GM12872 (cell line): ENCODE measurements around the gene HLA-E.

Source experiments
- TF ChIP-seq, protein P1 (sequence below): IDR thresholded peaks from 3 replicates; pipeline ENCODE4 v1.5.1; 2011; ENCODE audit warnings: low read depth, mild to moderate bottlenecking, low read length, moderate library complexity; ENCODE audit not compliant: insufficient read depth

Gene HLA-E

DNA sequence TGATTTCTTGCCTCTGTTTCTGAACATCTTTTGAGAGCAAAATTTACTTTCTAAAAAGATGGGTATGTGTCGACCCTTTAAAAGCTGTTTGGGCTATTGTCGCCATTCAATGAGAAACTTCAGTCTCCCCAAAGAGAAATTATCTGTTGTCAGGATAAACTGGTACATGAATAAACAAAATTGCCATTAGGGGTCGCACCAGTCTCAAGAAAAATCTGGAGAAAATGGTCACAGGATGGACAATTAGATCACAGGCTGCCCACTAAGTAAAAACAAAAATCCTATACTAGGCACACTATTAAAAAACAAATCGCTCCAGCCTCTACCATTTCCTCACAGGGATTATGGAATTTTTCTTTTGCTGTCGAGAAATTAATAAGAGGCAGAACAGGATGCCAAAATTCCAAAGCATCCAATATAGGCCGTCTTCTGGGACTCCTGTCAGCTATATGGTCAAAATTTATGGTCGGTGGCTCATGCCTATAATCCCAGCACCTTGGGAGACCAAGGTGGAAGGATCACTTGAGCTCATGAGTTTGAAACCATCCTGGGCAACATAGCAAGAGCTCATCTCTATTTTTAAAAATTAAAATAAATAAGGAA is 5.5 kb upstream of the HLA-E start:
- TF ChIP-seq, protein P1, sequence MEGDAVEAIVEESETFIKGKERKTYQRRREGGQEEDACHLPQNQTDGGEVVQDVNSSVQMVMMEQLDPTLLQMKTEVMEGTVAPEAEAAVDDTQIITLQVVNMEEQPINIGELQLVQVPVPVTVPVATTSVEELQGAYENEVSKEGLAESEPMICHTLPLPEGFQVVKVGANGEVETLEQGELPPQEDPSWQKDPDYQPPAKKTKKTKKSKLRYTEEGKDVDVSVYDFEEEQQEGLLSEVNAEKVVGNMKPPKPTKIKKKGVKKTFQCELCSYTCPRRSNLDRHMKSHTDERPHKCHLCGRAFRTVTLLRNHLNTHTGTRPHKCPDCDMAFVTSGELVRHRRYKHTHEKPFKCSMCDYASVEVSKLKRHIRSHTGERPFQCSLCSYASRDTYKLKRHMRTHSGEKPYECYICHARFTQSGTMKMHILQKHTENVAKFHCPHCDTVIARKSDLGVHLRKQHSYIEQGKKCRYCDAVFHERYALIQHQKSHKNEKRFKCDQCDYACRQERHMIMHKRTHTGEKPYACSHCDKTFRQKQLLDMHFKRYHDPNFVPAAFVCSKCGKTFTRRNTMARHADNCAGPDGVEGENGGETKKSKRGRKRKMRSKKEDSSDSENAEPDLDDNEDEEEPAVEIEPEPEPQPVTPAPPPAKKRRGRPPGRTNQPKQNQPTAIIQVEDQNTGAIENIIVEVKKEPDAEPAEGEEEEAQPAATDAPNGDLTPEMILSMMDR, result peak; percentile 56

DNA sequence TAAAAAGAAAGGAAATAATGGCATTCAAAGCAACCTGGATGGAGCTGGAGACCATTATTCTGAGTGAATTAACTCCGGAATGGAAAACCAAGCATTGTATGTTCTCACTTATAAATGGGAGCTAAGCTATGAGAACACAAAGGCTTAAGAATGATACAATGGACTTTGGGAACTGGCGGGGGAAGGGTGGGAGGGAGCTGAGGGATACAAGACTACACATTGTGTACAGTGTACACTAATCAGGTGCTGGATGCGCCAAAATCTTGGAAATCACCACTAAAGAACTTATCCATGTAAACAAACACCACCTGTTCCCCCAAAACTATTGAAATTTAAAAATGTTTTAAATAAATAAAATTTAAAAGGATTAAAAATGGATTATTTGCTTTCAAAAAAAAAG is 4.1 kb upstream of the HLA-E start:
- TF ChIP-seq, protein P1, result no peak

- TF ChIP-seq, protein P1, result no peak
Measured at GRCh38 chr6:30487926-30488325, 1.4 kb upstream of the HLA-E start.

- TF ChIP-seq, protein P1, result no peak
Measured at GRCh38 chr6:30490026-30490876, 942 bp downstream of the HLA-E start.

DNA sequence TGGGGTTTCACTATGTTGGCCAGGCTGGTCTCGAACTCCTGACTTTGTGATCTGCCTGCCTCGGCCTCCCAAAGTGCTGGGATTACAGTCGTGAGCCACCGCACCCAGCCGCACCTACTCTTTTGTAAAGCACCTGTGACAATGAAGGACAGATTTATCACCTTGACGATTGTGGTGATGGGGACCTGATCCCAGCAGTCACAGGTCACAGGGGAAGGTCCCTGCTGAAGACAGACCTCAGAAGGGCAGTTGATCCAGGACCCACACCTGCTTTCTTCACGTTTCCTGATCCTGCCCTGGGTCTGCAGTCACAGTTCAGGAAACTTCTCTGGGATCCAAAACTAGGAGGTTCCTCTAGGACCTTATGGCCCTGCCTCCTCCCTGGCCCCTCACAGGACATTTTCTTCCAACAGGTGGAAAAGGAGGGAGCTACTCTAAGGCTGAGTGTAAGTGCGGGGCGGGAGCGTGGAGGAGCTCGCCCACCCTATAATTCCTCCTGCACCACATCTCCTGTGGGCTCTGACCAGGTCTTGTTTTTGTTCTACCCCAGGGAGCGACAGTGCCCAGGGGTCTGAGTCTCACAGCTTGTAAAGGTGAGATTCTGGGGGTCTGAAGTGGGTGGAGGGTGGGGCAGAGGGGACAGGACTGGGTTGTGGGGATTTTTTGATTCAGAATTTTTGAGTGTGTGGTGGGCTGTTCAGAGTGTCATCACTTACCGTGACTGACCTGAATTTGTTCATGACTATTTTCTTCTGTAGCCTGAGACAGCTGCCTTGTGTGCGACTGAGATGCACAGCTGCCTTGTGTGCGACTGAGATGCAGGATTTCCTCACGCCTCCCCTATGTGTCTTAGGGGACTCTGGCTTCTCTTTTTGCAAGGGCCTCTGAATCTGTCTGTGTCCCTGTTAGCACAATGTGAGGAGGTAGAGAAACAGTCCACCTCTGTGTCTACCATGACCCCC is 3.0 kb downstream of the HLA-E start:
- TF ChIP-seq, protein P1, result no peak

- TF ChIP-seq, protein P1, result peak; percentile 55
Measured at GRCh38 chr6:30493643-30494250, 4.4 kb downstream of the HLA-E start.
